Fibroblast of gingiva (primary cell): Measurements from ENCODE around the gene SULT1C4.
"Not testable (repeated sequence)": the region's sequence is repeated elsewhere in the genome, so short reads cannot be mapped to it uniquely, and the experiment has no call there.

ENCODE experiments used
- DNase-seq: peaks from one replicate; pipeline ENCODE4 v3.0.0-alpha.2; 2011; ENCODE audit warnings: low read depth

SULT1C4 gene

GRCh38 chr2:108413711-108414095 is 35.9 kb downstream of the SULT1C4 start:
- DNase-seq: no peak

GRCh38 chr2:108414256-108414876 is 36.6 kb downstream of the SULT1C4 start:
- DNase-seq: no peak

- no peak for DNase-seq
Measured at GRCh38 chr2:108414945-108415344, 37.2 kb downstream of the SULT1C4 start.

GRCh38 chr2:108417254-108417653 is 39.5 kb downstream of the SULT1C4 start:
- DNase-seq: no peak

- no peak for DNase-seq
Measured at GRCh38 chr2:108418416-108418815, 40.7 kb downstream of the SULT1C4 start.

- DNase-seq: no peak
Measured at GRCh38 chr2:108423067-108423466, 45.3 kb downstream of the SULT1C4 start.

GRCh38 chr2:108423502-108424251 is 45.9 kb downstream of the SULT1C4 start:
- DNase-seq: no peak

GRCh38 chr2:108428286-108429009 is 50.7 kb downstream of the SULT1C4 start:
- DNase-seq: no peak

- DNase-seq: not testable (repeated sequence)
Measured at GRCh38 chr2:108435578-108435977, 57.8 kb downstream of the SULT1C4 start.

- DNase-seq: no peak
Measured at GRCh38 chr2:108436976-108437375, 59.2 kb downstream of the SULT1C4 start.
